ENCODE measurements around the gene PLS1.
"Not testable (repeated sequence)": the region's sequence is repeated elsewhere in the genome, so short reads cannot be mapped to it uniquely, and the experiment has no call there.

Gene PLS1

DNA sequence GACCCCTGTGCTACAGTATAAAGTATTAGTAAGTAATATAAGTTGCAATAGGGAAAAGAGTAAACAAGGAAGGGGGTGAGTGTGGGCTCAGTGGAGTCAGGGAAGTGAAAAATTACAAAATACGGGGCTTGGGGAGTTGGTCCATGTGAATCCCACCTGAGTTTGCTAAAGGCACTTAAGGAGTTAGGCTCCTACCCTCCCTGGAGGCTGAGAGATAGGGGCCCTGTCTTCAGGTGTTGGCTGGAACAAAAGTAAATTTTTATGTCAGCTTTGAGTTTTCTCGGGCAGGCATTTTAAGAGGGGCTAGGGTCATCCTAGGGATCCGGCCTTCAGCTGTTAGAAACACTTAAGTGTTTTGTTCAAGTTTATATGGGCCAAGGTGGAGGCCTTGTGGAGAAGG lies 135.9 kb downstream of the PLS1 start:
- H3K27ac Mint-ChIP-seq, result no peak overlapping the region
- DNase-seq (ENCODE audit: low spot score in 2 of 2), result no peak
- H3K36me3 Mint-ChIP-seq, result no peaks in the 10 kb centered on the region
- peaks cover 6% of the 10 kb centered on the region for H3K4me1 Mint-ChIP-seq
- ATAC-seq, result no peak
- H3K9me3 Mint-ChIP-seq, result no peaks in the 10 kb centered on the region
- no peak overlapping the region for H3K4me3 Mint-ChIP-seq

DNA sequence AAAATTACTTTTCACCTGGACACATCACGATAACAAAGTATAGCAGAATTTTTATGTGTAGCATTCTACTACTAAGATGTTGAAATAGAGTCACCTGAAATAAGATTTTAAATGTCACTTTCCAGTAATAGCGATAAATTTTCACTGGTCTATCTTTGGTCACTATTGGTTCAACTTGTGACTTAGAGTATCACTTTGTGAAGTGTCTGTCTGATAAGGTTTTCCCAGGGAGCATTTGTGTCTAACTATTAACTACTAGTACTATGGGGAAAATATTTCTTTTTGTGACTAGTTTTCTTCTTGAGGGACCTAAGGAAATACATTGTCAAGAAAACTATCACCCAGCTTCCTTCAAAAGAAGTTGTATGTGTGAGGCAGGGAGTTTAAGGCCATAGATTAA lies 138.6 kb downstream of the PLS1 start:
- H3K27ac Mint-ChIP-seq, result no peak overlapping the region
- no peaks in the 10 kb centered on the region for H3K9me3 Mint-ChIP-seq
- H3K4me3 Mint-ChIP-seq, result no peak overlapping the region
- H3K36me3 Mint-ChIP-seq, result no peaks in the 10 kb centered on the region
- DNase-seq (ENCODE audit: low spot score in 2 of 2), result no peak
- H3K4me1 Mint-ChIP-seq, result peaks cover 6% of the 10 kb centered on the region
- ATAC-seq, result no peak

DNA sequence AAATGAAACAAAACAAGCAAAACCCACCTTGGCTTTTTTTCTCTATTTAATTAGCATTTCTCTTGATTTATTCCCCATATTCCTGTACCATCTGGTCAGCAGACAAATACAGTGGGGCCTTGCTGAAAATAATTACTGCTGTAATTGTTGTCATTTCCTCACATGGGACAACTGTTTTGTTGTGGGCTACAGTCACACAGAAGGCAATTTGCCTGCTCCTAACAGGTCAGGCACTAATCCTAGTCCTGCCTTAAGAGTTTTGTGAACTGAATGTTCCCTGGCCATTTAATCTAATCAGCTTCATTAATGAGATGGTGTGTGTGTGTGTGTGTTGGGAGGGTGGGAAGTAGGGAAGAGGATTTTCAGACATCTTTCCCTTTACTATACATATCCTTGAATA lies 139.3 kb downstream of the PLS1 start:
- no peaks in the 10 kb centered on the region for H3K9me3 Mint-ChIP-seq
- no peaks in the 10 kb centered on the region for H3K36me3 Mint-ChIP-seq
- DNase-seq (ENCODE audit: low spot score in 2 of 2) (no peak), ATAC-seq (no peak)
- H3K4me1 Mint-ChIP-seq, result peaks cover 6% of the 10 kb centered on the region
- H3K4me3 Mint-ChIP-seq, result no peak overlapping the region
- no peak overlapping the region for H3K27ac Mint-ChIP-seq

DNA sequence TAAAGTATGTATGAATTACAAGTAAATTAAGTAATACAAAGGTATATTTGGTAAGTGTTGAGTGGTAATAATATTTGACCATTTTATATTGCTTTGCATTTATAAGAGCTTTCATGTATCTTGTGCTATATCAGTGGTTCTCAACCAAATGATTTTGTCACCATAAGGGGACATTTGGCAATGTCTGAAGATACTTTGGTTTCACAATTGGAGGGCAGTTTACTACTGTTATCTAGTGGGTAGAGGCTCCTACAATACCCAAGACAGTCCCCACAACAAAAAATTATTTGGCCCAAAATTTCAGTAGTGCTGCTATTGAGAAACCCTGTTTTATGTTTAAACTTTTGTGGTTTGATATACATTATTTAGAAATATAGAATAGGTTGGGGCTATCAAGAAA lies 142.2 kb downstream of the PLS1 start:
- Mint-ChIP-seq H3K36me3 (no peaks in the 10 kb centered on the region), H3K9me3 (no peaks in the 10 kb centered on the region), H3K4me1 (no peaks in the 10 kb centered on the region), H3K27ac (no peak overlapping the region), H3K4me3 (no peak overlapping the region)
- ATAC-seq (no peak), DNase-seq (ENCODE audit: low spot score in 2 of 2) (no peak)

DNA sequence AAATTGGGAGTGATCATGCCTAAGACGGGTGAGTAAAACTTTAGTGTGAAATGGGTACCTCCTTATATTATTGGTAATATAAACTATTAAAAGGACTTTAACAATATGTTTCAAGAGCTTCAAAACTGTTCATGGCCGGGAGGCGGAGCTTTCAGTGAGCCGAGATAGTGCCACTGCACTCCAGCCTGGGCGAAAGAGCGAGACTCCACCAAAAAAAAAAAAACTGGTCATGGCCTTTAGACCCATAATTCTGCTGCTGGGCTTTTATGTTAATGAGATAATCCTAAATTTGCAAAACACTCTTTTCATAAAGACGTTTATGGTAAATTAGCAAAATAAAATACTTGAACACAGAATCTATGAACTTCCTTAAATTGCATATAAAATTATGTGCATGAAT lies 150.5 kb downstream of the PLS1 start:
- Mint-ChIP-seq H3K4me3 (no peak overlapping the region), H3K9me3 (no peaks in the 10 kb centered on the region), H3K36me3 (no peaks in the 10 kb centered on the region), H3K27ac (no peak overlapping the region), H3K4me1 (no peaks in the 10 kb centered on the region)
- ATAC-seq (no peak), DNase-seq (ENCODE audit: low spot score in 2 of 2) (no peak)

DNA sequence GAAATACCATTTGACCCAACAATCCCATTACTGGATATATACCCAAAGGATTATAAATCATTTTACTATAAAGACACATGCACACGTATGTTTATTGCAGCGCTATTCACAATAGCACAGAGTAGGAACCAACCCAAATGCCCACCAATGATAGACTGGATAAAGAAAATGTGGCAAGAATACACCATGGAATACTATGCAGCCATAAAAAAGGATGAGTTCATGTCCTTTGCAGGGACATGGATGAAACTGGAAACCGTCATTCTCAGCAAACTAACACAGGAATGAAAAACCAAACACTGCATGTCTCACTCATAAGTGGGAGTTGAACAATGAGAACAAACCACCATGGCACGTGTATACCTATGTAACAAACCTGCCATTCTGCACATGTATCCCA lies 154.3 kb downstream of the PLS1 start:
- not testable (repeated sequence) for H3K4me1 Mint-ChIP-seq, H3K4me3 Mint-ChIP-seq, H3K27ac Mint-ChIP-seq

DNA sequence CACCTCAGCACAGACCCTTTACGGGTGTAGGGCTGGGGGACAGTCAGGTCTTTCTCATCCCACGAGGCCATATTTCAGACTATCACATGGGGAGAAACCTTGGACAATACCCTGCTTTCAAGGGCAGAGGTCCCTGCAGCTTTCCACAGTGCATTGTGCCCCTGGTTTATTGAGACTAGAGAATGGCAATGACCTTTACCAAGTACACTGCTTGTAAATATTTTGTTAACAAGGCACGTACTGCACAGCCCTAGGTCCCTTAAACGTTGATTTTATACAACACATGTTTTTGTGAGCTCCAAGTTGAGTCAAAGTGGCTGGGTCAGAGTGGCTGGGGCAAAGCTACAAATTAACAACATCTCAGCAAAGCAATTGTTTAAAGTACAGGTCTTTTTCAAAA lies 156.4 kb downstream of the PLS1 start:
- not testable (repeated sequence) for H3K27ac Mint-ChIP-seq; H3K4me1 Mint-ChIP-seq; H3K9me3 Mint-ChIP-seq; H3K36me3 Mint-ChIP-seq; DNase-seq (ENCODE audit: low spot score in 2 of 2); H3K4me3 Mint-ChIP-seq; ATAC-seq

More for the DNA sequence above, 154.3 kb downstream of the PLS1 start:
- not testable (repeated sequence) for H3K9me3 Mint-ChIP-seq; H3K36me3 Mint-ChIP-seq; DNase-seq (ENCODE audit: low spot score in 2 of 2); ATAC-seq

DNA sequence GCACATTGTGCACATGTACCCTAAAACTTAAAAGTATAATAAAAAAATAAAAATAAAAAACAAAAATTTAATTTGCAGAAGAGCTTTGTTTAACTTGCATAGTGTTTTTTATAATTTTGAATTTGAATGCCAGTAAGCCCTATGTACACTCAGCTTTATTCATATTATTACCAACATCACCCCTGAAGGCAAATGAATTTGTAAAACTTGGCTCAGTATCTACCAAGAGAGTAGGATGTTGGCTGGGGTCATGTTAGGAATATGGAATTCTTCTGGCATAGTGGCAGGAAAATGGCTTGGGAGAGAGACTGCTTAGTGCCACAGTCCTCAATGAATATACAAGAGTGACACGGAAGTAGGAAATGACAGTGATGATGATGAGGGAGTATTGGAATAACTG lies 158.3 kb downstream of the PLS1 start:
- Mint-ChIP-seq H3K27ac (no peak overlapping the region), H3K4me1 (no peaks in the 10 kb centered on the region), H3K36me3 (no peaks in the 10 kb centered on the region), H3K9me3 (no peaks in the 10 kb centered on the region), H3K4me3 (no peak overlapping the region)
- DNase-seq (ENCODE audit: low spot score in 2 of 2) (no peak), ATAC-seq (no peak)
